ENCODE results near the gene KIRREL3.
"Not testable (repeated sequence)": the region's sequence is repeated elsewhere in the genome, so short reads cannot be mapped to it uniquely, and the experiment has no call there.

KIRREL3 gene

GRCh38 chr11:126400019-126400418 lies 600.6 kb downstream of the KIRREL3 start:
- no peak for TF ChIP-seq JUND (IDR thresholded peaks at IDR 0.05; ENCODE audit: low read depth)
- no peak for DNase-seq (ENCODE audit: low read depth in 1 of 2, low spot score in 1 of 2)
- in situ Hi-C loops (cut with HindIII; ENCODE audit: low pct_unique_long_range_greater_than_20kb, low sequenced_read_pairs), result no loop called here

GRCh38 chr11:126398721-126399120 lies 601.8 kb downstream of the KIRREL3 start:
- TF ChIP-seq JUND (IDR thresholded peaks at IDR 0.05; ENCODE audit: low read depth), result no peak
- in situ Hi-C loops (cut with HindIII; ENCODE audit: low pct_unique_long_range_greater_than_20kb, low sequenced_read_pairs), result no loop called here

GRCh38 chr11:126398296-126398695 lies 602.3 kb downstream of the KIRREL3 start:
- in situ Hi-C loops (cut with HindIII; ENCODE audit: low pct_unique_long_range_greater_than_20kb, low sequenced_read_pairs), result no loop called here
- no peak for TF ChIP-seq JUND (IDR thresholded peaks at IDR 0.05; ENCODE audit: low read depth)
- no peak for DNase-seq (ENCODE audit: low read depth in 1 of 2, low spot score in 1 of 2)

More at GRCh38 chr11:126398721-126399120, 601.8 kb downstream of the KIRREL3 start:
- no peak for DNase-seq (ENCODE audit: low read depth in 1 of 2, low spot score in 1 of 2)

- no peak for TF ChIP-seq JUND (IDR thresholded peaks at IDR 0.05; ENCODE audit: low read depth)
- in situ Hi-C loops (cut with HindIII; ENCODE audit: low pct_unique_long_range_greater_than_20kb, low sequenced_read_pairs), result no loop called here
- DNase-seq (ENCODE audit: low read depth in 1 of 2, low spot score in 1 of 2), result no peak
These were observed 603.6 kb downstream of the KIRREL3 start for GRCh38 chr11:126396965-126397364.

GRCh38 chr11:126396266-126396665 lies 604.3 kb downstream of the KIRREL3 start:
- in situ Hi-C loops (cut with HindIII; ENCODE audit: low pct_unique_long_range_greater_than_20kb, low sequenced_read_pairs), result not testable (repeated sequence)

GRCh38 chr11:126395784-126396183 lies 604.8 kb downstream of the KIRREL3 start:
- DNase-seq (ENCODE audit: low read depth in 1 of 2, low spot score in 1 of 2); in situ Hi-C loops (cut with HindIII; ENCODE audit: low pct_unique_long_range_greater_than_20kb, low sequenced_read_pairs): not testable (repeated sequence)

More at GRCh38 chr11:126396266-126396665, 604.3 kb downstream of the KIRREL3 start:
- DNase-seq (ENCODE audit: low read depth in 1 of 2, low spot score in 1 of 2), result not testable (repeated sequence)

- DNase-seq (ENCODE audit: low read depth in 1 of 2, low spot score in 1 of 2); in situ Hi-C loops (cut with HindIII; ENCODE audit: low pct_unique_long_range_greater_than_20kb, low sequenced_read_pairs): not testable (repeated sequence)
These were observed 605.9 kb downstream of the KIRREL3 start for GRCh38 chr11:126394634-126395072.

- in situ Hi-C loops (cut with HindIII; ENCODE audit: low pct_unique_long_range_greater_than_20kb, low sequenced_read_pairs), result no loop called here
These were observed 606.5 kb downstream of the KIRREL3 start for GRCh38 chr11:126394036-126394435.

GRCh38 chr11:126393143-126393542 lies 607.4 kb downstream of the KIRREL3 start:
- TF ChIP-seq JUND (IDR thresholded peaks at IDR 0.05; ENCODE audit: low read depth), result no peak
- in situ Hi-C loops (cut with HindIII; ENCODE audit: low pct_unique_long_range_greater_than_20kb, low sequenced_read_pairs), result no loop called here
- no peak for DNase-seq (ENCODE audit: low read depth in 1 of 2, low spot score in 1 of 2)

More at GRCh38 chr11:126394036-126394435, 606.5 kb downstream of the KIRREL3 start:
- TF ChIP-seq JUND (IDR thresholded peaks at IDR 0.05; ENCODE audit: low read depth), result no peak
- no peak for DNase-seq (ENCODE audit: low read depth in 1 of 2, low spot score in 1 of 2)

GRCh38 chr11:126392633-126393013 lies 607.9 kb downstream of the KIRREL3 start:
- TF ChIP-seq JUND (IDR thresholded peaks at IDR 0.05; ENCODE audit: low read depth), result no peak
- no peak for DNase-seq (ENCODE audit: low read depth in 1 of 2, low spot score in 1 of 2)
- in situ Hi-C loops (cut with HindIII; ENCODE audit: low pct_unique_long_range_greater_than_20kb, low sequenced_read_pairs), result no loop called here

GRCh38 chr11:126391970-126392632 lies 608.5 kb downstream of the KIRREL3 start:
- peak in 1 of 2 experiments; percentile 48 for DNase-seq (ENCODE audit: low read depth in 1 of 2, low spot score in 1 of 2)
- in situ Hi-C loops (cut with HindIII; ENCODE audit: low pct_unique_long_range_greater_than_20kb, low sequenced_read_pairs), result no loop called here
- TF ChIP-seq JUND (IDR thresholded peaks at IDR 0.05; ENCODE audit: low read depth), result no peak

- in situ Hi-C loops (cut with HindIII; ENCODE audit: low pct_unique_long_range_greater_than_20kb, low sequenced_read_pairs), result no loop called here
- TF ChIP-seq JUND (IDR thresholded peaks at IDR 0.05; ENCODE audit: low read depth), result no peak
- DNase-seq (ENCODE audit: low read depth in 1 of 2, low spot score in 1 of 2), result no peak
These were observed 609.1 kb downstream of the KIRREL3 start for GRCh38 chr11:126391286-126391954.

GRCh38 chr11:126390272-126390867 lies 610.2 kb downstream of the KIRREL3 start:
- in situ Hi-C loops (cut with HindIII; ENCODE audit: low pct_unique_long_range_greater_than_20kb, low sequenced_read_pairs), result no loop called here
- no peak for DNase-seq (ENCODE audit: low read depth in 1 of 2, low spot score in 1 of 2)
- TF ChIP-seq JUND (IDR thresholded peaks at IDR 0.05; ENCODE audit: low read depth), result no peak

All from T47D (cell line).